GDM1 (cell line): ENCODE results near the gene TAB2.

Experiments used
- DNase-seq: peaks from one replicate; lab custom pipeline; 2025; lab: John Stamatoyannopoulos, UW

Gene TAB2

DNA sequence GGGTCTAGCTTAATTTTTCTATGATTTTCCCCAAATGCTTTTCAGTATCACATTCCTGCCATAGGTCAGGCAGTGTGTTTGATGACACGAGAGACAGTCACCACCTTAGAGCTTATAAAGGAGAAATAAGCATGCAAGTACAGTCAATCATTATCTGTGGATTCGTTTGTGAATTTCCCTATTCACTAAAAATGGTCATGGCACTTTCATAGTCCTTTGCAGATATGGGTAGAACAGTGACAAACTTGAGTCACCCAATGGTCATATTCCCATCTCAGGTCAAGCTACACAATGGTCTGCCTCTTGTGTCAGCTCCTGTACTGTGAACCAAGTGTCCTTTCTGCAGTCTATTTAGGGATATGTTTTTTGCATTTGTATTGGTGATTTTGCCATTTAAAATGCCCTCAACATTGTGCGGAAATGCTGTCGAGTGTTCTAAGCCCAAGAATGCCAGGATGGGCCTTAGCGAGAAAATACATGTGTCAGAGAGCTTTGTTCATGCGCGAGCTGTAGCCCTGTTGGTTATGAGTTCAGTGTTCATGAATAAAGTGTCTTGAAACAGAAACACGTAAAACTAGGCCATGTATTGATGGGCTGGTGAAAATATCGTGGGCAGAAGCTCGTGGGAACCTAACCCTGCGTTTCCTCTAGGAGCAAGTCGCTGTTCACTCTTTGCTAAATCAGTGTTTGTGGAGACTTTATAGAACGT lies 102.3 kb downstream of the TAB2 start:
- DNase-seq = no peak

DNA sequence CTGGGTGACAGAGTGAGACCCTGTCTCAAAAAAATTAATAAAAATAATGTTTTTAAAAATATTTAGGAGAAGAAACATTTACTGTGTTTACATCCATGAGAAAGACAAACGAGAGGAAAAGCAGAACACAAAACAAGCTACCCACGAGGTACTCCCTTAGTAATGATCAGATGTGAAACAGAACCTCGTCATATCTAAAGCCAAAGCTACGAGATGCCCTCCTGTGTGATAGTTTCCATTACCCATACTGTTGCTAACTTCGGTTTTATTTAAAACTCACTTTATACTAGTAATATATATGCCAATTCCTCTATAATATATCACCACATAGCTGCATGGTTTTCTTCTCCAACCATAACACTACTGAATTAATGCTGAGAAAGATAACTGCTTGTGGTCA lies 103.6 kb downstream of the TAB2 start:
- no peak for DNase-seq

DNA sequence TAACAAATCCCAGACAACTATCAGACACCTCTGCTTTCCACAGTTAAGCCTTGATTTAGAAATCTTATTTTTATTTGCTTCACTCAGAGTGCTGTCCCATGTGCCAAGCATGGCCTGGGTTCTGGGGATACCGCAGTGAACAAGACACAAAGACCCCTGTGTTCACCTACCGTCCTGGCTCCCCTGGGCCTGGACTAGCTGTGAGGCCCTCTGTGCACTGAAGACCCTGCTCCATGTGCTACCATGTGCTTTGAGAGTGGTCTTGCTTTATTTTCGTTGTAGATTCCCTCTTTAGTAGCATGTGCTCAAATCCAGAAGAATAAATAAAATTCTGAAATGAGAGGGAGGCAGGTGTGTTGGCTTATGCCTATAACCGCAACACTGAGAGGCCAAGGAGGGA lies 105.1 kb downstream of the TAB2 start:
- no peak for DNase-seq

DNA sequence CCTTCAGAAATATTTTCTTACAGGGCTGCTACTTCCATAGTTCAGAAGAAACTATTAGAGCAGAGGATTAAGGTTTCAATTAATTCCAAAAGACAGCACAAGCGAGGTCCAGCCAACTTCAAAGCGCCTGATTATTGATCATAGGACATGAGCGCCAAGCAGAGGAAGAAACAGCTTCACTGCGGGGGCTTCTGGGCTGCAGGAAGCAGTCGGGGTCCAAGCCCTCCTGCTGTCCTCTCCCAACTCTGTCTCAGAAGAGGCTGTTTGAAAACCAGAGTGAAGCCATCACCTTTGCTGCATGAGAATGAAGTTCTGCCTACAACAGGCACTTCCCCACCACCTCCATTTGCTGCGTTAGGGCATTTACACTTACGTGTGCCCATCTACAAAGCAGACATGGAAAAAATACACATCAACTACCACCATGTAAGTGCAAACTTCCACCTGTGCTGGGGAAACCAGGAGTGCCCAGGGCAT lies 106.5 kb downstream of the TAB2 start:
- no peak for DNase-seq

DNA sequence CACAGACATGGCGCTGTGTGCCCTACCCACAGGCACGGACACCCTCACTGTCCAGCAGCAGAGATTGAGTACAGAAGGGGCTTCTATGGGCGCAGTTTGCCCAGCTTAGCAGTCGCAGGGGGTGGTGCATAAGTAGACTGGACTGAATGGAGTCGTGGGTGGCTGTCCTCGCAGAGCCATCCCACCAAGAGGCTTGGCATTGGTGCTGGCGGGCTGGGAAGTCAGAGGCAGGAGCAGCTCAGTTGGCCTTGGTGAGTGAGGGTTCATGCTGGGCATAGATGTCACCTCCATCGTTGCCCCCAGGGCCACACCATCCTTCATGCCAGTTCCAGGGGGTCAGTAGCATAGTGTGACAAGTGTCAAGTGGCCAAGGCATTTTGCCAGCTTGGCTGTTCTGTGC lies 107.7 kb downstream of the TAB2 start:
- DNase-seq = no peak

DNA sequence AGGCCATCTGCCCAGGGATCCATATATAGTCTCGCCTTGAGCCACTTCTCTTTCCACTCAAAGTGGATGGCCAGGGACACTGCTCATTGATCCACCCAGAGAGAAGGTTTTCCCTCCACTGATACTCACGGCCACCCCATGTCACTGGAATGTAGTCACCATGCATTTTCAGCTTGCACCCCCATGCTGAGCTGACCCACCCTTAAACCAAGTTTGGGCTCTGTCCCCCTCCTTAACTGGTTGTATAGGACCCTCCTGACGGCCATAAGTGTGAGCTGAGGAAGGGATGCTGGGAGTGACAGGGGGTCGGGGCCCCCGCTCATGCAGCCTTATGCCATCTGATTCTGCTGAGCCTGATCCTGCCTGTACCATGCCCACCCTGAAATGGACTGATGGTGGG lies 108.2 kb downstream of the TAB2 start:
- DNase-seq = no peak

DNA sequence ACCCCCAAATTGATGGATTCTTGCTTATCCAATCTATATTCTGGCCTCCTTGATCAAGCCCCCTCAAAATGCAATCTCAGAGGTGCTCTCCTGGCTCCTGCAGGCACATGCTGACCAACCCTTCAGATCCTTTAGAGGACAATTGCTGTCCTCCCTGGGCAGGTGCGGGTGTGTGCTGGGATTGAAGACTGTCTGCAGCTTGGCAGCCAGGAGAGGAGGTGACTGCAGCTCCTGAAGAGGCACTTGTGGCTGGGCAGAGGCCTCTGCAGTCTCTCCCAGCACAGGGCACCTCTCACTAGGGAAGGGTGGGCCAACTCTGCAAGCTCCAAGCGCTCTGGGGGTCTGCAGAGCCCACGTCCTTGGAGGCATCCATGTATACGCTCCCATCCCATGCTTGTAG lies 111.1 kb downstream of the TAB2 start:
- DNase-seq = no peak

DNA sequence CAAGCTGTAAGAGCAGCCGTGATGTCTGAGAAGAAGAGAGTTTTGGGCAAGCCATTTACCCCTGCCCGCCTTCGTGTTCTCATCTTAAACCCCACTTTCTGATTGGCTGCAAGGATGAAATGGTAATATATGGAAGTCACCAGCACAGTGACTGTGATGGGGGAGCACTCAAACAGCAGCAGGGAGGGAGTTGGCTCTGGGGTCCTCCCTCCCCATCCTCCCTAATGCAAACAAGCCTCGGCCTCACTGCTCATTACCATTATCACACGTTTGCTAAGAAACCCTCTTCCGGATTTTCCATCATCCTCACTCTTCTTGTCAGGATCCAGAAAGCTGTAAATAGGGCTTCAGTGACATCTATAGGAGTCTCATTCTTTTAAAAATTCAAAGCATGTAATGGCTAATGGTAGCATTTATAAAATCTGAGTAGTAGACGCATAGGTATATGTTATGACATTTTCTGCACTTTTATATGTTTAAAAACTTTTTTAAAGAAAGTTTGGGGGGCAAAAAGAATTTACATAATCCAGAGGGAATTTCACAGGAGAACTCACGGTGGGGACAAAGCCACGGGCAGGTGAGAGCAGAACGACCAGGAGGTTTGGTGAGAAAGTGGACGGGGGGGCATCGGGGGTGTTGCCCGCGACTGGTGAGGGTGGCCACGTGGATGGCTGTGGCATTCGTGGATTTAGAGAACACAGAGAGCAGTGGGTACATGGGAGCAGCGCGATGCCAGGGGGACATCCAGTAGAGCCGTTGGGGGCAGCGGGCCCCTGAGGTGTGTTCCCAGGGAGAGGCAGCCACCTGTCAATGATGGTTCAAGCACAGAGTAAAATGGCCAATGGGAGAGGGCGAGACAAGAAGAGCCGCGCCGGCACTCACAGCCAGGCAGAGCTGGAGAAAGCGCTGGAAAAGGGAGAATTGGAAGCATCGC lies 112.2 kb downstream of the TAB2 start:
- no peak for DNase-seq

DNA sequence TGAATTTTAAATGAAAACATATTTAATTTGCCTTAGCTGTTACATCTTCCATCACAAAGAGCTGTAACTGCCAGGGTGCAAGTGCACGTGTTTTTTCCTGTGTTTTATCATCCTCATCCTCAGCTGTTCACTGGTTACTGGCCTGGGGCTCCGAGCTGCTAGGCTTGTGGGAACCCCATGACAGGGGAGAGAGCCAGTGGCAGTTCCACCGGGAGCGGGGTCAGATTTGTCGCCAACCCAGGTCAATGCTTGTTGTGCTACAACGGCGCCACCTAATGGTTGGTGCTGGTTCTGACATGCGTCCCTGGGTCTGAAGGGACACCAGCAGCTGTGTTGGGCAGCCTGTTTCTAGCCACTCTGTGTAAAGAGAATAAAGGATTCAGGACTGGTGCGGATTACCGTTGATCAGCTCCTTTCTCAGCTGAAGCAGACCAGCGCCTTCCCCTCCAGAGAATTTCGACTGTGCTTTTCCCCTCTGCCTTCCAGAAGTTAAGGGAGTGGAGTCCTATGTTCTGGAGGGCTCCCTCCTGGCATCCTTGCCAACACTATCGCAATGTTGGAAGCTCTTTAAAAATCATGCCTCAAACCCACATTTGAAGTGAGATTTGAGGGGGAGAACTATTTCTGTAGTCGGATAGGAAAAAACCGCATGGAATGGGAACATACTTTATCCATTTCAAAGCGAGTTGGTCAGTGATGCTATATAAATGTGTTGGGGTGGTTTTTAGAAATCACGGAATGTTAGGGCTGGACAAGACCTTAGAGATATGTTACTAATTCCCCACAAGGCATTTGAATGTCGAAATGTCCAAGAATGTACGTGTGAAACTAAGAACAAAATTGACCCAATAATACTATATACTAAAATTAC lies 114.6 kb downstream of the TAB2 start:
- DNase-seq = peak; percentile 79

DNA sequence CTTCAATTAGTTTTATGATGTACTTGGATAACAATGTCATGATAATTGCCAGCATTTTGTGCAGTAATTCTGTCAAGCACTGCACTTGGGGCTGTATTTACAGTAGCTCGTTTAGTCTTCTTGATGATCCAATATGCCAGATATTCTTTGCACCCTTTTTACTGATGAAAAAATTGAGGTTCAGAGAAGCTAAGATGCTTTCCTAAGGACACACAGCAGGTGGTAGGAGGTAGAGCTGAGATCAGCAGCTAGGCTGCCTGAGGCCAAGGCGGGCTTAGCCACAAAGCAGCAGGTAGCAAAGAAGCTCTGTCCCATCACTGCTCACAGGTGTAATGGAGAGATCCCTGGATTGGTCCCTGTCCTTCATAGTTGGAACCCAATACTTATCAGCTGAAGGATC lies 115.9 kb downstream of the TAB2 start:
- DNase-seq = no peak

DNA sequence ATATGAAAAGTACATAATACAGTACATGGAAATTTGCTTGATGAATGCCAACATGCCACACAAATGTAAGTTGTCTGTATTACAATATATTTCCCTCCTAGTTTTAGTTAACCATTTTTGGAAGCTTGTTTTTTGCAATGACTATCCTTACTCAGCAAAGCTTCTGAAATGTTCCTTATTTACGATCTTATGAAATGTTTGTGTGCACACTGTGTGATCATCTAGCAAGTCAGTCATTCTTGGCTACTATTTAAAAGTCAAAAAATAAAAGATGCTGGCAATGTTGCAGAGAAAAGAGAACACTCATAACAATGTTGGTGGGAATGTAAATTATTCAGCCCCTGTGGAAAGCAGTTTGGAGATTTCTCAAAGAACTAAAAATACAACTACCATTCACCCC lies 116.4 kb downstream of the TAB2 start:
- DNase-seq = no peak

DNA sequence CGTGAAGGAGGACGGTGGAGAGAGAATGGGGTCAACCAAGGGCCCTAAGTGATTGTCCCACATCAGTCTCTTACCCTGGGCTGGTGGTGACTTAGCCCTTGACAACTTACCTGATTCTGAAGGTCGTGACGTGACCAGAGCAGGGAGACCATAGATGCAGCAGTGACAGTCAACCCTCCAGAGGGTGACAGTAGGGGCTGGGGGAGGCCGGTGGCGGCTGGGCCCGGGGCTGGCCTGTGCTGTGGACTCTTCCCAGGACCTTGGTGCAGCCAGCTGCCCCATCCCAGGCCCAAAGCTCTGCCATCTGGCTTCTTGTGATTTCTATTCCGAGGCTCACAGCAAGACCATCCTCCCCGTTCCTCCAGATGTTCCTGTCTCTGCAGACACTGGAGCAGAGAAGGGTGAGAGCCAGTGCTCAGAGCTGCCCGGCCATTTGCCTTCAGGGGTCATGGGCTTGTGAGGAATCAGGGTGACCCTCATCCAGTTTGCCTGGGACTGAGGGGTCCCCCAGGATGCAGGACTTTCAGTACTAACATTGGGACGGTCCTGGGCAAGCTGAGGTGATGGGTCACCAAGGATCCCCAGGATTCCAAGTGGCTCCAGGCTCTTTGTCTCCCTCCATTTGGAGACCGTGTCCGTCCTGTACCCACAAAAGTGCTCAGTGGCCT lies 118.5 kb downstream of the TAB2 start:
- no peak for DNase-seq

DNA sequence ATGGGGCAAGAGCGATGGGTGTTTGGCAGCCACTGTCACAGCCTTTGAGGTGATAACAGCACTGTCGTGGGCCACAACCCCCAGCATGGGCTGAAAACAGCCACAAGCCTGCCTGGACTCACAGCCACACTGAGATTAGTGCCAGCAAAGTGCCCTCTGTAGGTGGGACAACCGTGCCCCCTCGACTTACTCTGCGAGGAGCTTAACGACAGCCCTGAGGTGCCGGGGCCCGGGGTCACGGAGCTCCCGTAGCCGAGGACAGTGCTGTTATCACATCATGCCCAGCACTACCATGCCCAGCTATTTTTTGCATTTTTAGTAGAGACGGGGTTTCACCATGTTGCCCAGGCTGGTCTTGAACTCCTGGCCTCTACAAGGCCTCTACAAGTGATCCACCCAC lies 119.1 kb downstream of the TAB2 start:
- DNase-seq = no peak

DNA sequence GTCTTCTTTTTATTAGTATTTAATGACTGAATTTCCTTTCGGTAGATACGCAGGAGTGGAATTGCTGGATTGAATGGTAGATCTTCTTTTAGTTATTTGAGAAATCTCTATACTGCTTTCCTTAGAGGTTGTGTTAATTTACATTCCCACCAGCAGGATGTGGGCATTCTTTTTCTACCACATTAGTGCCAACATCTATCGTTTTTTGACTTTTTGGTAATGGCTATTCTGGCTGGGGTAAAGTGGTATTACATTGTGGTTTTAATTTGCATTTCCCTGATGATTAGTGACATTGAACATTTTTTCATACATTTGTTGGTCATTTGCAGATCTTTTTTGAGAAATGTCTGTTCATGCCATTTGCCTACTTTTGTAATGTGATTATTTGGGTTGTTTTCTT lies 119.7 kb downstream of the TAB2 start:
- no peak for DNase-seq

DNA sequence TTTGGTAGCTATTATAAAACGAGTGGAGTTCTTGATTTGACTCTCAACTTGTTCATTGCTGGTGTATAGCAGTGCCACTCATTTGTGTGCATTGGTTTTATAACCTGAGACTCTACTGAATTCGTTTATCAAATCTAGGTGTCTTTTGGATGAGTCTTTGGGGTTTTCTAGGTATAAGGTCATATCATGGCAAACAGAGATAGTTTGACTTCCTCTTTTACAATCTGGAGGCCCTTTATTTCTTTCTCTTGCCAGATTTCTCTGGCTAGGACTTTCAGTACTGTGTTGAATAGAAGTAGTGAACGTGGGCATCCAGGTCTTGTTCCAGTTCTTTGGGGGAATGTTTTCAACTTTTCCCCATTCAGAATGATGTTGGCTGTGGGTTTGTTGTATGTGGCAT lies 121.3 kb downstream of the TAB2 start:
- no peak for DNase-seq

DNA sequence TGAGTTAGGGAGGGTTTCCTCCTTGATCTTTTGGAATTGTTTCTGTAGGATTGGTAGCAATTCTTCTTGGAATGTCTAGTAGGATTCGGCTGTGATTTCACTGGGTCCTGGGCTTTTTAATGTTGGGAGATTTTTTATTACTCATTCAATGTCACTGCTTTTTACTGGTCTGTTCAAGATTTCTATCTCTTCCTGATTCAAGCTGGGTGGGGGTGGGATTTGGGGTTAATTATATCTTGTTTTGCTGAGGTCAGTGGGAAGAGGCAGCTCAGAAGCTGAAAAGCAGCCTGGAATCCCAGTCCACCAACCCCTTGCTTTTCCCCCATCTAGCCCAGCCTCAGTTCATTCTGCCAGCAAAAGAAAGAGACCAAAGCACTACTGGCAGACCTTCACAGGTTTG lies 122.1 kb downstream of the TAB2 start:
- no peak for DNase-seq

DNA sequence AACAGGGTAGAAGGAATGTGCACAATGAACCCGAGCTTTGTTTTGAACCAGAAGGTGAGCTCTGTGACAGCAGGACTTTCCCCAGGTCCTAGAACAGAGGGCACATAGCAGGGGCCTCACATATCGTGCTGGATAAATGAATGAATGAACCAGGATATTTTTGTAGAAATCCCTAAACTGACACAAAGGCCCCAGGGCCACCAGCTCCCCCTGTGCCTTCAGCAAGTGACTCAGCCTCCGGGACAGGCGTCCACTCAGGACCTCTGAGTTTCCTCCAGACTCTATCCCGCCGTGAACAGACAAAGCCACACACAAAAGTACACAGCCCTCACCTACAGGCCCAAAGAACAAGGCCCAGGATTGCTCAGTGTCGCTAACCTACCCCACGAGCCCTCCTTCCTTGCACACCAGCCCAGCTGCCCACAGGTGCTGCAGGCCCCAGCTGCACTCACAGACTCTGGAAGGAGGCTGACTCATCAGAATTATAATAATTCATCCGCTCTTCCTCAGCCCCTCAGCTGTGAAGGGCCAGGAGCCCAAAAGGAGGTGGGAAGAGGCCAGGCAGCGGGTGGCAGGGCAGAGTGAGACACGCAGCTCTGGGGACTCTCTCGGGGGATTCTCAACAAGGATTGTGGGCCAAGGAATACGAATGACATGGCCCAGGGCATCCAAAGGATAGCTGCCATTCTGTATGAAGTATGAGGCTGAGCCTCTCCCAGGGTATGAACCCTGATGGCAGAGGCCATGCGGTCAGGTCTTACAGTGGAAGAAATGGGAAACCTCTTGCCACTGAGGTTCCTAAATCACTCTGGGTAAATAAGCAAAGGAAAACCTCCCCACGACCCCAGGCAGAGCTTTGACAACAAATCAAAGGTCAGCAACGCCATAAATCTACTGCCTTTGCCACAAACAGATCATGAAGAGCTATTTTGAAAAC lies 123.5 kb downstream of the TAB2 start:
- no peak for DNase-seq

DNA sequence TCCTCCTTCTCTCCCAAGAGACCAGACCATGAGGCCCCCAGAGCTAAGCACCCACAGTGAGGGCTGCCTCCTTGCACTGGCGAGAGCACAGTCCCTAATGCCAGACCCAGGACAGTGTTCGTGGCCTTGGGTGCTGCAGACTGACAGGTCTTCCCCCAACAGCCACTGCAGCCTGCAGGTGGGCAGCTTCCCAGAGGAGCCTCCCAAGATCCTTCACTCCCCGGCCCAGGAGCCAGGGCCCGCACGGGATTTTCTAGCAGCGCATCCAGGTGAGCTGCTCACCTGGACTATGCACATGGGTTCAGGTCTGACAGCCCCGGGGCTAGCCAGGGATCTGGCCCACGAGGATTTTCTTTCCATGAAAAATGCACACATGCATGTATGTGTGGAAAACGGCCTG lies 124.2 kb downstream of the TAB2 start:
- no peak for DNase-seq

DNA sequence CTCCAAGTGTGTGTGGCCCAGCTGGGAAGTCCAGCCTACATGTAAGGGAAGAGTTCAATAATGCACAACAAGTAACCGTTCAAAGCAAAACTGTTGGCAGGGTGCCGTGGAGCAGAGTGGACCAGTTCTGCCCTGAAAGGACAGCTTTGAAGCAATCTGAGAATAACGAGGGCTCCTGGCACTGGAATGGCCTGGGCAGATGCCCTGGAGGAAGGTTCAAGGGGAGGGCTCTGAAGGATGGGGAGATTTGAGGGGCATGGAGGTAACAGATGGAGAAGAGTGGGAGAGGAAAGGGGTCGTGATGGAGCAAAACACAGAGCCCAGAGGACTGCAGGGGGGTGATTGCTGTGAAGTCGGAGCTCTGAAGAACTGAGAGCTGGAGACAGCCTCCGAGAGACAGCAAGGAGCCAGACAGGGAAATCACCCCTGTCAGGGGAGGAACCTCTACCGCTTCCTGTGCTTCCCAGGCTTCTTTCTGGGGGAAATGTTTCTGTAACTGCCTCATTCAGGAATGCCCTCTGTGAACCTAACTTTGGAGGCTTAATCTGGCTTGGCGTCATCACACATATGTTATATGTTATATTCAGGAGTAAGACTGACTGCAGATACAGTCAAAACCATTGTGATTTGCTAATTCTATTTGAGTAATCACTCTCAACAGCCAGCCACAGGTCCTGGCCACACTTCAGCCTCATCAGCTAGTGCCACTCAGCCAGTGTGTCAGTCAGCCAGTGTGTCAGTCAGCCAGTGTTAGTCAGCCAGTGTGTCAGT lies 126.1 kb downstream of the TAB2 start:
- no peak for DNase-seq
